Prostate gland (tissue), 2 donors: Measurements from ENCODE around the gene ORAI1. TPM values are rescaled to one million over a fixed set of nuclear protein-coding genes. Genes with fewer than 3 reads are reported as not detected.
"Not testable (repeated sequence)": the region's sequence is repeated elsewhere in the genome, so short reads cannot be mapped to it uniquely, and the experiment has no call there.

Experiments used
- DNase-seq: peaks from one replicate; pipeline ENCODE4 v3.0.0-alpha.2; 2019; ENCODE audit warnings: low spot score
- H3K27ac ChIP-seq, 2 donors: fragments of 200-600 bp; sonication (generic); 2 replicates each; pipeline ENCODE4 v1.5.1; 2017 to 2019
- H3K27me3 ChIP-seq: fragments of 200-600 bp; sonication (generic); replicated peaks from 2 replicates; pipeline ENCODE4 v1.5.1; 2019; ENCODE audit not compliant: insufficient read depth
- H3K36me3 ChIP-seq, 2 donors: fragments of 200-600 bp; sonication (generic); 1 replicate in 1 of 2; 2 replicates in 1 of 2; pipeline versions ENCODE4 v1.5.1 to v1.8.1; 2017 to 2019
- H3K4me1 ChIP-seq: fragments of 200-600 bp; sonication (generic); replicated peaks from 2 replicates; pipeline ENCODE4 v1.5.1; 2019
- H3K4me3 ChIP-seq, 2 donors: fragments of 200-600 bp; sonication (generic); 2 replicates each; pipeline ENCODE4 v1.5.1; 2017 to 2019
- H3K9me3 ChIP-seq: fragments of 200-600 bp; sonication (generic); 2 replicates; pipeline ENCODE4 v1.5.1; 2017
- POLR2A ChIP-seq: fragments of 450-650 bp; IDR thresholded peaks from one replicate; pipeline ENCODE4 v1.6.1; 2016; ENCODE audit warnings: antibody characterized with exemption, mild to moderate bottlenecking
- POLR2AphosphoS5 ChIP-seq: sonication (generic); formaldehyde crosslinking; IDR thresholded peaks from one replicate; pipeline ENCODE4 v1.6.1; 2017; ENCODE audit warnings: antibody characterized with exemption
- WGBS: methylation state at CpG from one replicate; pipeline ENCODE4 v1.1.5; 2018; 5-methylcytosine and 5-hydroxymethylcytosine counted together
- intact Hi-C: fragments of 100-400 bp; cut with DNase I; formaldehyde crosslinking; loops from one replicate; pipeline ENCODE4 v1.14.2; 2022
- total RNA-seq, 2 donors: library from RNA; depleted of rRNA; stranded (reverse); fragments of >200 nt; gene quantifications; one replicate each; pipeline ENCODE4 v1.1.0, GENCODE V29; 2016
- TF ChIP-seq, protein P1 (sequence below), 4 experiments: fragments of 200-600 bp in 2 of 4; fragments of 450-650 bp in 2 of 4; sonication (generic) in 2 of 4; IDR thresholded peaks; 1 replicate in 3 of 4; 2 replicates in 1 of 4; pipeline ENCODE4 v1.5.1; 2016 to 2019; ENCODE audit warnings: antibody characterized with exemption in 4 of 4, mild to moderate bottlenecking in 2 of 4, moderate library complexity in 2 of 4

Gene ORAI1
- total RNA-seq, 2 donors from 2014 or later = 5.5 to 71.1 TPM

DNA sequence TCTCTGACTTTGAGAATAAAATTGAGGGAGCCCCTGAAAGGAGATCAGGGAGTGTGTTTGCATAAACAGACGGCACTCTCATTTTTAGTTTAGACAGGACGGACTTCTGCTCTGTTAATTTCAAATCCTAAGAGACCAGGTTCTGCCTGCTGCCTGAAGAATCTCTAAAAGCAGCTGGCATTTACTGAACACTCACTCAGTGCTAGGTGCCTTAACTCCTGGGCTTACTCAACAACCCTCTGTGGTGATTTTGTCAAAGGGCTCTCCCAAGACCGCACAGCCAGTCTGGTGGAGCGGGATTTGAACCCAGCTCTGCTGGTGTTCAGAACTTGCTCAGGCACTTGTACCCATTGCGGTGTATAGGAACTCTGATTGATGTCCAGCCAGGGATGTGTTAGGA lies 2.2 kb downstream of the ORAI1 start:
- Histone ChIP-seq H3K9me3 (no peaks in the 10 kb centered on the region), H3K27ac (no peak overlapping the region), H3K36me3 (no peaks in the 10 kb centered on the region), H3K4me3 (no peak overlapping the region), H3K27me3 (no peaks in the 10 kb centered on the region), H3K4me1 (no peaks in the 10 kb centered on the region)
- no peak for DNase-seq
- TF ChIP-seq POLR2AphosphoS5 = no peak
- TF ChIP-seq, protein P1, sequence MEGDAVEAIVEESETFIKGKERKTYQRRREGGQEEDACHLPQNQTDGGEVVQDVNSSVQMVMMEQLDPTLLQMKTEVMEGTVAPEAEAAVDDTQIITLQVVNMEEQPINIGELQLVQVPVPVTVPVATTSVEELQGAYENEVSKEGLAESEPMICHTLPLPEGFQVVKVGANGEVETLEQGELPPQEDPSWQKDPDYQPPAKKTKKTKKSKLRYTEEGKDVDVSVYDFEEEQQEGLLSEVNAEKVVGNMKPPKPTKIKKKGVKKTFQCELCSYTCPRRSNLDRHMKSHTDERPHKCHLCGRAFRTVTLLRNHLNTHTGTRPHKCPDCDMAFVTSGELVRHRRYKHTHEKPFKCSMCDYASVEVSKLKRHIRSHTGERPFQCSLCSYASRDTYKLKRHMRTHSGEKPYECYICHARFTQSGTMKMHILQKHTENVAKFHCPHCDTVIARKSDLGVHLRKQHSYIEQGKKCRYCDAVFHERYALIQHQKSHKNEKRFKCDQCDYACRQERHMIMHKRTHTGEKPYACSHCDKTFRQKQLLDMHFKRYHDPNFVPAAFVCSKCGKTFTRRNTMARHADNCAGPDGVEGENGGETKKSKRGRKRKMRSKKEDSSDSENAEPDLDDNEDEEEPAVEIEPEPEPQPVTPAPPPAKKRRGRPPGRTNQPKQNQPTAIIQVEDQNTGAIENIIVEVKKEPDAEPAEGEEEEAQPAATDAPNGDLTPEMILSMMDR (IDR thresholded peaks at IDR 0.05) = no peak
- no peak for TF ChIP-seq POLR2A
- intact Hi-C loops = loop anchor here (5.0 kb wide), 3 partner anchors 49 to 126 kb away; no protein-coding TSS in a partner anchor
- WGBS = 87% methylated on average over 5 of the region's 5 CpGs

DNA sequence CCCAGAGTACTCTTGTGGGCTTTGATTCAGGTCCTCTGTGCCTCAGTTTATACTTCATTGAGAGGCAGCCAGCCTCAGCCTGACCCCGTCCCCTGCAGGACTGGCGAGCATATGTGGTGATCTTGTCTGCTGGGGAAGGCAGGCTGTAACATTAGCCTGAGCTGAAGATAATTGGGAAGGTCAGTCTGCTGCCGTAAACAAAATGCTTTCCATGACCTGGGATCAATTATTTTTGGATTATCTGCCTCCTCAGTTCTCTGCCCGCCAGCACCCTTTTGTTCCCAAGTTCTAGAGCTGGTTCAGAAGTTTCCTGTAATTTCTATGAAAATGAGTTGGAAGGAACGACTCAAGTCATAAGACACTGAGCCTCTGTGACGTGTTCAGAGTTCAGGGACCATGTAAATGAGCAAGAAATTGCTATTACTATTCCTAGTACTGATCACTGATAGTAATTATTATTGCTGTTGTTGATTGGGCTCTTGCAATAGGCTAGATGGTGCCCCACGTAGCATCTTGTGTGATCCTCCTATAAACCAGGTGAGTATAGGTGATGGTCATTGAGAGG lies 4.5 kb downstream of the ORAI1 start:
- Histone ChIP-seq H3K27ac (no peak overlapping the region), H3K4me1 (no peaks in the 10 kb centered on the region)

DNA sequence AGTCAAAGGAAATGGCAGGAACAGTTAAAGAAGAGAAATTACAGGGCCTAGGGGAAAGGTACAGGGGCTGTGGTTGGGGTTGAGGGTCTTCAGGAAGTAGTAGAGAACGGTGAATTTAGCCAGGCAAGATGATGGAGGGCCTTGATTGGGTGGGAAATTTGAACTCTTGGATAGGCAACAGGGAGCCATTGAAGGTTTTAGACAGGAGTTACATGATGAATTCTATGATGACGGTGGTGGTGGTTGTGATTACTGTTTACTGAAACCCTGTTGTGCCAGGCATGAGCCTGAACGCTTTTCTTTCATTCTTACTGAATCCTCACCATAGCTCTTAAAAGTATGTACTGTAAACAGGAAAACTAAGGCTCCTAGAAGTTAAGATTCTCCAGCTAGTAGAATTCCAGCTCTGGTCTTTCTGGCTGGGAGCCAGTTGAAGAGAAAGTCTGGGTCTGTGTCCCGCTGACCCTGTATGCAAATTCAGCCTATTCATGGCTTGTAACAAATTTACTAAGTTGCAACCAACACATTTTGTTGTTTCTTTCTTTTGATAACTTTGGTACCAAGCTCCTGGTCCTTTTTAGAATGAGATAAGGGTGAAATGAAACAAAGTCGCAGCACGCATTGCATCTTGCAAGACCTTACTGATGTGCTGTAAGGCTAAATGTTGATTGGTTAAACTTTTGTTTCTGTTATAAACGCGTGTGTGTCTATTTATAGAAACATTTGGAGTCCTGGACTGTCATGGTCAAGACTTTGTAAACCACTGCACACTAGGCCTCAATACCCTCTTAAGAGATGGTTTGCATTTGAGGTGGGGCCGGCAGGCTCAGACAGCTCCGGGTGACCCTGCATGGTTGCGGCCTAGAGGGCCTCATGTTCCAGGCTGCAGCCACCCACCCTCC lies 6.0 kb downstream of the ORAI1 start:
- intact Hi-C loops = no loop called here
- Histone ChIP-seq H3K9me3 (no peaks in the 10 kb centered on the region), H3K27ac (no peak overlapping the region), H3K27me3 (no peaks in the 10 kb centered on the region), H3K4me3 (no peak overlapping the region), H3K4me1 (no peaks in the 10 kb centered on the region), H3K36me3 (no peaks in the 10 kb centered on the region)
- no peak for DNase-seq
- no peak for TF ChIP-seq POLR2A
- no peak for TF ChIP-seq POLR2AphosphoS5
- TF ChIP-seq, protein P1 (IDR thresholded peaks at IDR 0.05) = no peak
- 75% methylated on average over 11 of the region's 11 CpGs for WGBS

More for the DNA sequence above, 4.5 kb downstream of the ORAI1 start:
- DNase-seq = no peak
- no peak for TF ChIP-seq POLR2A
- TF ChIP-seq POLR2AphosphoS5 = no peak
- TF ChIP-seq, protein P1 (IDR thresholded peaks at IDR 0.05) = no peak
- Histone ChIP-seq H3K9me3 (no peaks in the 10 kb centered on the region), H3K27me3 (no peaks in the 10 kb centered on the region), H3K4me3 (no peak overlapping the region), H3K36me3 (no peaks in the 10 kb centered on the region)
- WGBS = 82% methylated on average over 7 of the region's 7 CpGs
- intact Hi-C loops = no loop called here

DNA sequence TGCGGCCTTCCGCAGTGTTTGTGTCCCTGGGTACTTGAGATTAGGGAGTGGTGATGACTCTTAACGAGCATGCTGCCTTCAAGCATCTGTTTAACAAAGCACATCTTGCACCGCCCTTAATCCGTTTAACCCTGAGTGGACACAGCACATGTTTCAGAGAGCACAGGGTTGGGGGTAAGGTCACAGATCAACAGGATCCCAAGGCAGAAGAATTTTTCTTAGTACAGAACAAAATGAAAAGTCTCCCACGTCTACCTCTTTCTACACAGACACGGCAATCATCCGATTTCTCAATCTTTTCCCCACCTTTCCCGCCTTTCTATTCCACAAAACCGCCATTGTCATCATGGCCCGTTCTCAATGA lies 7.5 kb downstream of the ORAI1 start:
- WGBS = 88% methylated on average over 8 of the region's 11 CpGs
- intact Hi-C loops, H3K4me3 ChIP-seq, H3K9me3 ChIP-seq, H3K36me3 ChIP-seq, H3K4me1 ChIP-seq, DNase-seq, H3K27me3 ChIP-seq, H3K27ac ChIP-seq: not testable (repeated sequence)

DNA sequence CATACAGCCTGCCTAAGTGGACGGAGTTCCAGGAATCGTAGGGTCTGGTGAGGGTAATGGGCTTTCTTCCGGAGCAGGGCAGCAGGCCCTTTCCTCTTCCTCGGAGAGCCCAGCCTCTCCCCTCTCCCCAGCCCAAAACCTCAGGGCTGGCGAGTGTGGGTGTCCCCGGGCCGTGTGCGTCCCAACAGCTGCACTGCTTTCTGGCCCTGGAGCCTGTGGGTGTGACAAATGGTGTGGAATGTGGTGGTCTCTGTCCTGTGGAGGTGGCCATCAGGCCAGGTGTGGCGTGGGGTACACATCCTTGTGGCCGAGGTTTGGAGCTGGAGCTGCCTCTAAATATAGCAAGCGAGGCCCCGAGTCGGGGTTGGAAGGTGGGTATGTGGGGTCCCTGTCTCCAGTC lies 8.5 kb downstream of the ORAI1 start:
- H3K4me3 ChIP-seq = no peak overlapping the region
- WGBS = 91% methylated on average over 13 of the region's 13 CpGs
- H3K27me3 ChIP-seq = no peaks in the 10 kb centered on the region
- no peak for TF ChIP-seq POLR2AphosphoS5
- TF ChIP-seq, protein P1 (IDR thresholded peaks at IDR 0.05) = no peak
- no peak for TF ChIP-seq POLR2A
- H3K36me3 ChIP-seq = no peaks in the 10 kb centered on the region
- intact Hi-C loops = no loop called here
- no peaks in the 10 kb centered on the region for H3K9me3 ChIP-seq
- no peak overlapping the region for H3K27ac ChIP-seq
- no peaks in the 10 kb centered on the region for H3K4me1 ChIP-seq
- DNase-seq = no peak
